Stimulated activated CD4-positive, alpha-beta T cell treated with anti-CD3 and anti-CD28 coated beads, Interleukin-1b, Interleukin-23, amount 100 ng/mL, for 24 hours (primary cell): ENCODE results near the gene MPPE1.
"Not testable (repeated sequence)": the region's sequence is repeated elsewhere in the genome, so short reads cannot be mapped to it uniquely, and the experiment has no call there.

Source experiments
- DNase-seq, 4 experiments: peaks; one replicate each; pipeline ENCODE4 v3.0.0-alpha.2; 2020; ENCODE audit warnings: low read depth in 4 of 4, low spot score in 1 of 4

Gene MPPE1

DNA sequence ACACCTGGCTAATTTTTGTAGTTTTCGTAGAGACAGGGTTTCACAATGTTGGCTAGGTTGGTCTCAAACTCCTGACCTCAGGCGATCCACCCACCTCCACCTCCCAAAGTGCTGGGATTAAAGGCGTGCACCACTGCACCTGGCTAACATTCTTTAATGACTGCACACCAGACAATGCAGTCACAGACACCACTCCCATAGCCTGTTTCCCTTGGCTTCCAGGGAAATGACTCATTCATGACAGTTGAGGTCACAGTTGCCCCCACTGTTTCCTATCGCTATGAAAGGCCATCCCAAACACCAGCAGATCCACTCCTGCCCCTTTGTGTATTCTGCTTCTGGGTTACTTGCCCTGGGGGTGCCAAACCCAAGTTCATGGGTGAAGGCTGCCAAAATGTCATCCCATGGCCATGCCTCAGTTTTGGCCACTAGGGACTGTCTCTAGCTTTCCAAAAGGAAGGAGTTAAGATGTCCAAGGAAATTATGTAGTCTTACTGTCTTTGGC lies 48.2 kb downstream of the MPPE1 start:
- no peak for DNase-seq

DNA sequence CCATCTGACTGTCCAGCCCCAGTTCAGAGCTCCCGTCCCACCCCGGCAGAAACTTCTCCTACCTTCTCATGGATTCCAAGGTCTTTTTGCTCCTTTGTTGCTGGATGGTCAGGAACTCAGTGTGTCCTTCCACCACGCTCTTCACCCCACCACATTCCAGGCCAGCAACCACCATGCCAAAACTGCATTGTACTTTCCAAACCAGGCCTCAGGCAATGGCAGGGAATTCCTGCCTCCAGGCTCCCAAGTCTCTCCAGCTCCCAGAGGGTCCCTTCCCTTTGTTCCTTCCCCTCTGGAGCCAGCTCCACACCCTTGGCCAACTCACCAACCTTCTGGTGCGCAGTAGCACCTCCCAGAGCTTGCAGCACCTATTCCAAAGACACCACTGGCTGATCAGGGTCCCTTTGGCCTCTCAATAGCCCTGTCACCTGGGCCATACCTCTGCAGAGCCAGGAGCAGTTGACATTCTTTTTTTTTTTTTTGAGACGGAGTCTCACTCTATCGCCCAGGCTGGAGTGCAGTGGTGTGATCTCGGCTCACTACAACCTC lies 48.8 kb downstream of the MPPE1 start:
- no peak for DNase-seq

DNA sequence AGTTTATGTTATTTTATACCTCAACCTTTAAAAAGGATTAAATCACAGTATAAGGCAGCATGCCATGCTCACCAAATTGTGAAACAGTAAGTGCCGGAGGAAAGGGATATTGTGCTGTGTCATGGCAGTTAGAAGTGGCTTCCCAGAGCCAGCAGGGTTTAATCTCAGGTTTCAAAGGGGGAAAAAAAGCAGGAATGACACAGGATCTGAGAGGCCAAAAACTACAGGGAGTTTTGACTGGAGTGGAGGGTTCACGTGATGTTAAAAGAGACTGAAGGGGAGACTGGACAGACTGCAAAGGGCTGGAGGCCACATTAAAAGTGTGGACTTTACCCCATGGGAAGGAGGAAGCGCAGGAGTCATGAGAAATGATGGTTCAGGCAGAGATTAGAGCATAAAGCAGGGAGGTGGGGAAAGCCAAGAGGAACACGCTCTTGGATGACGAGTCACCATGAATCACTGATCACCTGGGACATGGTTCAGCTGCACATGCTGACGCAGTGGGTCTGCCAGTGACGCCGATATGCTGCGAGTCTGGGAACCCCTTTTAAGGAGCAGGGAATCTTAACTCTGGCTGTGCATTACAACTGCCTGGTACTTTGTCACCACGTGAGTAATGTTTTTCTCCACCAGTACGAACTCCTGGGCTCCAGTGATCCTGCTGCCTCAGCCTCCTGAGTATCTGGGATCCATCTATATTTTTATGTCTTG lies 50.8 kb downstream of the MPPE1 start:
- DNase-seq: no peak

DNA sequence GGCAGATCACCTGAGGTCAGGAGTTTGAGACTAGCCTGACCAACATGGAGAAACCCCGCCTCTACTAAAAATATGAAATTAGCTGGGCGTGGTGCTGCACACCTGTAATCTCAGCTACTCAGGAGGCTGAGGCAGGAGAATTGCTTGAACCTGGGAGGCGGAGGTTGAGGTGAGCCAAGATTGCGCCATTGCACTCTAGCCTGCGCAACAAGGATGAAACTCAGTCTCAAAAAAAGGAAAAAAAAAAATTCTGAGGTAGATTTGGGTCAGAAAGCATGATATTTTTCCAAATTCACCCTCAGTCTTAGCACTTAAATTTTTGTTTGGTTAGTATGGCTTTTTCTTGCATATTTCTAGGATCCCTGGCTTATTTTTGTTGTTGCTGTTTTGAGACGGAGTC lies 53.6 kb downstream of the MPPE1 start:
- DNase-seq: not testable (repeated sequence)

DNA sequence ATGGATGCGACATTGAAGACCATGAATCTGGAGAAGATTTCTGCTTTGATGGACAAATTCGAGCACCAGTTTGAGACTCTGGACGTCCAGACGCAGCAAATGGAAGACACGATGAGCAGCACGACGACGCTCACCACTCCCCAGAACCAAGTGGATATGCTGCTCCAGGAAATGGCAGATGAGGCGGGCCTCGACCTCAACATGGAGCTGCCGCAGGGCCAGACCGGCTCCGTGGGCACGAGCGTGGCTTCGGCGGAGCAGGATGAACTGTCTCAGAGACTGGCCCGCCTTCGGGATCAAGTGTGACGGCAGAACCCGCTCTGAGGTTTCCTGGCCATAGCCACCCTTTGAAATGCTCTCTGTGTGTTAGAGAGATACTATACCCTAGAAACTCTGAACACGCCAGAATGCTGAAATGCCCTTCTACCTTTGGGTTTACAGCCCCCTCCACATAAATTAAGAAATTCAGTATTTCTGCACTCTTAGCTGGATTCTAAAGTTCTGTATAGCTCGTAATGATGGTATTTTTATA lies 56.2 kb downstream of the MPPE1 start:
- peak in 2 of 4 experiments; percentile 7 for DNase-seq

DNA sequence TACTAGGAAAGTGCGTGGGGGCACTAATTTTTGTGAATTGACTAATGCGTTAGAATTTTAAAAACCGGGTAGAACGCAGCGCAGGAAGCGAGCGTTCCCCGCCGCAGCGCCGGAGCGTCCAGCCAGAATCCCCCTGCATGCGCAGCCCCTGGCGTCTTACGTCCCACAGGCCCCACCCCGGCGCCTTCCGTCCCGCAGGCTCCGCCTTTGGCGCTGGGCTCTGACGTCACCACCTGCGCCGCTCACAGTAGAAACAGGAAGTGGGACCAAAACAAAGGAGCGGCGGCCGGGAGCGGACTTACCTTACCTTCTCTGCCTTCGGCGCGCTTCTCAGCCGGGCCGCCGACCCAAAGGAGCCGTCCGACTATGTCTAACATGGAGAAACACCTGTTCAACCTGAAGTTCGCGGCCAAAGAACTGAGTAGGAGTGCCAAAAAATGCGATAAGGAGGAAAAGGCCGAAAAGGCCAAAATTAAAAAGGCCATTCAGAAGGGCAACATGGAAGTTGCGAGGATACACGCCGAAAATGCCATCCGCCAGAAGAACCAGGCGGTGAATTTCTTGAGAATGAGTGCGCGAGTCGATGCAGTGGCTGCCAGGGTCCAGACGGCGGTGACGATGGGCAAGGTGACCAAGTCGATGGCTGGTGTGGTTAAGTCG lies 56.8 kb downstream of the MPPE1 start, which contains the start of gene CHMP1B:
TSS of gene CHMP1B (plus strand) at position 268 of the 660 bp plus-strand sequence. CDS start at position 367, 99 bp downstream.
- peak; percentile 95 to 97 (median 96) for DNase-seq

DNA sequence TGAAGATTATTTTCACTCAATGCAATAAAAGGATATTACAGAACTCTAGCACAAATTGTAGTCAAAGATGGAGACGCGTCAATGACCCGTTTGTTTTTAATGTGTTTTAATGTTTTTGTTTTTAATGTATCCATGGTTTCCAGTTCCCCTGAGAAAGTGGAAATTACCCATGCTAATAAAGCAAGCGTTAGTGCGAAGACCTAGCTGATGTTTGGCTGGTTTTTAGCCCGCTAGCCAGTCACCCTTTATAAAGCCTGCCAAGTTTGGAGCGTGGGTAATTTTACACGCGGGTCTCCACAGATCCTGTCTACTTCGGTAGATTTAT lies 57.3 kb downstream of the MPPE1 start:
- no peak for DNase-seq

DNA sequence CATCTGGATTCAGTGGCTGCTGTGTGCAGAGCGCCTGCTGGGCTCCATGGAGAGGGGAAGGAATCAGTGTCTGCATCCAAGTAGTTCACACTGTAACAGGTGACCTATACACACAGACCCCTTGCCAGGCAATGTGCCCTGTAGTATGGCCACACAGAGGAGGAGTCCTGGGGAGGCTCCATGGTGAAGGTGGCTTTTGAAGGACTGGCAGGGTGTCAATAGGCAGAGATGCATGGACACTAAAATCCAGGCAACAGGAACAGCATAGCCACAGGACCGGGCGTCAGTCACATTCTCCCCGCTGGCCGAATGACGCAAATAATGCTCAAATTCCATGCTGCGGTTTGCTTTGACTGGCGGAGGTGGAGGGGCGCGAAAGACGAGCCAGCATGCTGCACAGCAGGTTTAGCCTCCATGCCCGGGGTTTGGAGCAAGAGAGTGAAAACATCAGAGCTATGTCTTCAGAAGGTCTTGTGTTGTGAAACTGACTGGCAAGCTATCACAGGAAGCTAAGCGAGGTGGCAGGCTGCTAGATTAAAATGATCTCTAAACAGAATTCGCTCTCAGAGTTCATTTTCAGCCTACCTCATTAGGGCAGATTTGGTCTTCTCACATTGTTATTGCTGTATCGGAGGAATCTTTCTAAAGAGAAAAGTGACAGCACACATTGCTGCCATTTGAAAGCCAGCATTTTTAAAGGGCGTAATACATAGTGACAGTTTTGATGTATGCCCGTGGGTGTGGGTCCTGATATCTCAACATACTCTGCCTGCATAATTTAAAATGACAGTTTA lies 58.1 kb downstream of the MPPE1 start:
- peak in 3 of 4 experiments; percentile 14 to 20 (median 14) for DNase-seq

DNA sequence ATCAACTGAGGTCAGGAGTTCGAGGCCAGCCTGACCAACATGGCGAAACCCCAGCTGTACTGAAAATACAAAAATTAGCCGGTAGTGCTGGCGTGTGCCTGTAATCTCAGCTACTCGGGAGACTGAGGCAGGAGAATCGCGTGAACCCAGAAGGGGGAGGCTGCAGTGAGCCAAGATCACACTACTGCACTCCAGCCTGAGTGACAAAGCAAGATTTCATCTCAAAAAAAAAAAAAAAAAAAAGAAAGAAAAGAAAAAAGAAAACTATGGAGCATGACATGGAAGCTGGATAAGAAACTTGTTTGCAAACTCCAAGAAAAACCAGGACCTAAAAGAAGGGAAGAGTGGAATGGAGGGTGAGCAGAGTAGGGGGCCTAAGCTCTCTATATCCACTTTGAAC lies 58.8 kb downstream of the MPPE1 start:
- DNase-seq: no peak

DNA sequence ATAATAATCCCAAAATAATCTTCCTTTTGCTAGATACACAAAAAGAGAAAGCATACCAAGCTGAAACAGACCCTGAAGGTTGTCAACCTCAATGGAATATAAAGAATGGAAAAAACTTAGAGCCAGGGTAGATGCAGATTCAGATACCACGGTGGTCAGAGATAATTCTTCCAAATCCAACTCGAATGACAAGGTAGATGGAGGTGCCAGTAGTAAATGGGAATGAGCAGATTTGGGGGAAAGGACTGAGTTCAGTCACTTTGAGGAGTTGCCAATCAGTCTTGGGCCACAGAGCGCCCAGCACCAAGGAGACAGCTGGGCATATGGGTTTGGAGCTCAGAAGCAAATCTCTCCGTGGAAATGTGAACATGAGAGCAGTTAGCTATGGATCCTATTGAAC lies 60.3 kb downstream of the MPPE1 start:
- no peak for DNase-seq

DNA sequence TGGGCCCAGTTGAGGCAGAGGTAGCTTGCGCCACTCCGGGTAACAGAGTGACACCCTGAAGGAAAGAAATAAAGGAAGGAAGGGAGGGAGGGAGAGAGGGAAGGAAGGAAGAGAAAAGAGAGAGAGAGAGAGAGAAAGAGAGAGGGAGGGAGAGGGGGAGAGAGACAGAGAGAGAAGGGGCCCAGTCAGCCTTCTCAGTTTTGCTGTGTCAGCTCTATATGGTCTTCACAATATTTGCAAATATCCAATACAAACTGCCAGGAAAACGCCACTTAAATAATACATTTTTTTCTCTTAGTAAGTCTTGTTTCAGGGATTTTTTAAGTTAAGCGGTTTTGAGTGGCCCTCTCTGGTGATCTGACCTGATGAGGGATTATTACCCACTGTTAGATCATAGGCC lies 62.5 kb downstream of the MPPE1 start:
- no peak for DNase-seq

DNA sequence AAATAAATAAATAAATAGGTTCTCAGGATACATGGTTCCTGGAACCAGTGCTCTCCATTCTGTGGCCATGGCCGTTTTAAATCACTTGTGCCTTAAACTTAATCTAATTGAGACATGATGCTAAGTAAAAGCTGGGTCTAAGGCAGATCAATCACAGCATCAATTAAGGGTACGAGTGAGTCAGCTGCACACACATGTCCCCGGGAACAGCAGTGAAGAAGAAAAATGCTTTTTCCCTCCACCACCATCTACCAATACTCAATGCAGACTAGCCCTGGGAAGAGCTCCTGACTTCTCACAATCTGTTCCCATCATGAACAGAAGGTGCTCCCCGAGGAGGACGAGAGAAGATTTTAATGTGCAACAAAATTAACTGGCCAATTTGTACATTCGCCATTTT lies 63.7 kb downstream of the MPPE1 start:
- DNase-seq: no peak

DNA sequence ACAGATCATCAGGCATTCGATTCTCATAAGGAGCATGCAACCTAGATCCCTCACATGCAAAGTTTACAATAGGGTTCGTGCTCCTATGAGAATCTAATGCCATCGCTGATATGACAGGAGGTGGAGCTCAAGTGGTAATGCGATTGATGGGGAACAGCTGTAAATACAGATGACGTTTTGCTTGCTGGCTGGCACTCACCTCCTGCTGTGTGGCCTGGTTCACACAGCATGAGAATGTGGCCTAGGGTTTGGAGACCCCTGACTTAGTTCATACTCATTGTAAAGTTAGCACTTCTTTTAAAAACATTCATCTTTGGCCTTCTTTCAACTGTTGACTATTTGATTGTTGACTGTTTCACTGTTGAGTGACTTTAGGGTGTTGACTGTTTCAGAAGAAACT lies 65.6 kb downstream of the MPPE1 start:
- DNase-seq: no peak

DNA sequence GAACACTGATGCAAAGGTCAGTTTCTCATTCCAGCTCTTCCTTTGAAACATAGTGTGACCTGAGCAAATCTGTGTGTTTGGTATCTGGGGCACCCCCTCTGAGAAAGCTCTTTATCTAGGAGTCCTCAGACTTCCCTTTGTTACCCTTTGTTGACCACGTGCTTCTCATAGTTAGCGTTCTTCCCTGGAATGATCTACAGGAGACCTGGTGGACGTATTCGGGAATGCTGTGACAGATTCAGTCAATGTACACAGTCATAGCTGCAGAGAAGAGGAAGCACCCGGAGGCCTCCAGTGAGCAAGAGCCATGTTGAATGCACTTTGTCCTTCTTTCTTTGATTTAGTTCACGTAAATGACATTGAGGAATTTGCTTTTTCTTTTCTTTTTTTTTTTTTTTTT lies 67.6 kb downstream of the MPPE1 start:
- no peak for DNase-seq

DNA sequence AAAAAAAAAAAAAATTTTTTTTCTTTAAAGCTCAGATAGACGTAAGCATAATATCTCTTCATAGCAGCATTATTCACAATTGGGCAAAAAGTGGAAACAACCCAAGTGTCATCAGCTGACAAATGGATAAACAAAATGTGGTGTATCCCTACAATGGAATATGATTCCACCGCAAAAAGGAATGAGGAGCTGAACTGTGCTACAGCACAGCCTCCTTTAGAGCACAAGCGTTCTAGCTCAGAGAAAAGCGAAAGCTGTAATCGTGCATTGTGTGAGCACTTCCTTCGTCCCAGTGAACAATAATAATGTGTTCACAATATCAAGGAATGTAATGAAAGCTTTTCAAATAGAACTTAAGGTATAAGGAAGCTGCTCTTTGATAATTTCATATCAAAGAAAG lies 68.6 kb downstream of the MPPE1 start:
- no peak for DNase-seq

DNA sequence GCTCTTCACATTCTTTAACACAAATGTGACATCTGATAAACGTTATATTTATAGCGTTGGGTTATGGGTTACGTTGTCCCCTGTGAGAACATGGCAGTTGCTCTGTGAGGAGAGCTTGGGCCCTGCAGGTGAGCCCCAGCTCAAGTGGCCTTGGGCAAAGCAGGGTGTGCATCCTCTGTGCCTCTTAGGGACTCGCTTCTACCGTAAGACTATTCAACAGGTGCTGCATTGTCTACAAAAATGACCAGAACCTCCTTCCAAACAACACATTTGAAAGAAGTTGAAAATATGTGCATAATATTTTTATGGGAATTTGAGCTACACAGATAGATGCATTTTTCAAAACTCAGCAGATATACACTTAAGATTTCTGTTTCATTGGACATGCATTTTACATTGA lies 73.3 kb downstream of the MPPE1 start:
- DNase-seq: no peak
